Rectal smooth muscle tissue (tissue), 1 donor: Measurements from ENCODE around the gene PHACTR1.
"Not testable (repeated sequence)": the region's sequence is repeated elsewhere in the genome, so short reads cannot be mapped to it uniquely, and the experiment has no call there.

Experiments used
- H3K27ac ChIP-seq: one replicate; pipeline ENCODE4 v1.7.0; 2013; ENCODE audit warnings: low read depth, low read length, inconsistent platforms
- H3K27me3 ChIP-seq: one replicate; pipeline ENCODE4 v1.7.0; 2013; ENCODE audit warnings: low read length; ENCODE audit not compliant: control insufficient read depth, insufficient read depth
- H3K36me3 ChIP-seq: one replicate; pipeline ENCODE4 v1.7.0; 2013; ENCODE audit warnings: low read length; ENCODE audit not compliant: control insufficient read depth, insufficient read depth
- H3K4me1 ChIP-seq: one replicate; pipeline ENCODE4 v1.7.0; 2013; ENCODE audit warnings: low read length; ENCODE audit not compliant: control insufficient read depth, insufficient read depth
- H3K4me3 ChIP-seq: one replicate; pipeline ENCODE4 v1.7.0; 2013; ENCODE audit warnings: low read length
- H3K9ac ChIP-seq: one replicate; pipeline ENCODE4 v1.7.0; 2013; ENCODE audit warnings: low read length

PHACTR1 gene

DNA sequence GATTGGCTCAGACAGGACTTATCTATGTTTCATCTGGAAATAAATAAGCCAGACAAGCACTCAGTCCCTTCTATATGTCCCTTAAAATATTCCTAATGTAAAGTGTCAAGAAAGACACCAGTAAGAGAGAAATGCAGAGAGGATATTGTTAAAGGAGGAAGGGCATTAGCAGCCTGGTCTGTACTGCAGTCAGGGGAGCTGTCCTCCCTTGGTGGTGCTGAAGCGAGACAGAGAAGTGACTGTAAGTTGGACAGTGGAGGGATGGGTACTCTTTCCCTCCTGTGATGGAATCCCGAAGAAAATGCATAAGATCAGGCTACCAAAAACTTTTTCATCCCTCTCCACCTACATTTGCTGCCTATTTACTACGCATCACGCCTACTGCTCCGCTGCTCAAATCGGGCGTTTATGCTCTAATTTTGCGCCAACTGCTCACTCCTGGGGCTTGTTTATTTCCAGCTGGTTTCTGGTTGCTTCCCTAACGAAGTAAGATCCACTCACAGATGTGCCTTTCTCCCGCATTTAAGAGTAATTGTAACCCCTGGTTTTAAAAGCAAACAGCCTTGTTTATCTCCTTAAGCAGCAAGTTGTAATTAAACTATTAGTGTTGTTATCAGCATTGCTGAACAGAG, 35.2 kb downstream of the PHACTR1 start:
- Histone ChIP-seq H3K27ac (no peak overlapping the region), H3K4me1 (no peaks in the 10 kb centered on the region), H3K4me3 (no peak overlapping the region), H3K36me3 (no peaks in the 10 kb centered on the region), H3K9ac (no peak overlapping the region), H3K27me3 (peaks cover 7% of the 10 kb centered on the region)

DNA sequence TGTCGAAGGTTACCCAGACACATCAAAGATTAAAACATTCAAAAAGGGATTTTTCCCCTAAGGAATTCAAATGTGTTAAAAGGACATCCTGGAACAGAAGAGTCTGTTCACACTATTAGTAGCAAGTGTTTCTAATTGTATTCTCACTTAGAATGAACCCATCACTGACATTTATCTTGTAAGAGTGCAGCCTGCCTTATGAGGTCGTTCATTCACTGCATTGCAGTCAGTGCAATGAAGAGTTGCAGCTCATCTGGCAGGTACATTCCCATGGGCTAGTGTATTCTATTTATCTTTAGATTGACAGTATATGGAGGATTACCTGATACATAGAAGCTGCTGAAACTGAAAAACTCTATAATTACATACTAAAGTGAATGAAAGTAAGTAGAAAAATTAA, 36.5 kb downstream of the PHACTR1 start:
- H3K27me3 ChIP-seq: peaks cover 7% of the 10 kb centered on the region
- H3K27ac ChIP-seq: no peak overlapping the region
- no peak overlapping the region for H3K9ac ChIP-seq
- no peak overlapping the region for H3K4me3 ChIP-seq
- H3K4me1 ChIP-seq: no peaks in the 10 kb centered on the region
- H3K36me3 ChIP-seq: no peaks in the 10 kb centered on the region

DNA sequence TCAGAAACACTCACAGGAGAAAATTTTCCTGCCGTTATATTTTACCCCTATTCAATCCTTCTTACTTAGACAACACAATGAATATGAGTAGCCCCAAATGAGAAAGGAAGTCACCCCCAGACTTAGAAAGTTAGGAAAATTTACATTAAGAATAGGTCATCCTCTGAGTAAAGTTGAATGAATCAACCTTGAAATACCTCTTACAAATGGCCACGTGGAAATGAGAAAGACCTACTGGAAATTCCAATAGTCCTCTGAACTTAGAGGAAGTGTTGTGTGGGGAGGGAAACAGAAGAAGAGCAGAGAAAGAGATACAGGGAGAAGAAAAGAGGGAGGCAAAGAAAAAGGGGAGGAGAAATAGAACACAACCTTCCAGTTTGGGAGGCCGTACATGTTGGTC, 43.7 kb downstream of the PHACTR1 start:
- H3K9ac ChIP-seq: no peak overlapping the region
- no peaks in the 10 kb centered on the region for H3K27me3 ChIP-seq
- H3K27ac ChIP-seq: no peak overlapping the region
- H3K4me3 ChIP-seq: no peak overlapping the region
- H3K36me3 ChIP-seq: no peaks in the 10 kb centered on the region
- H3K4me1 ChIP-seq: no peaks in the 10 kb centered on the region

DNA sequence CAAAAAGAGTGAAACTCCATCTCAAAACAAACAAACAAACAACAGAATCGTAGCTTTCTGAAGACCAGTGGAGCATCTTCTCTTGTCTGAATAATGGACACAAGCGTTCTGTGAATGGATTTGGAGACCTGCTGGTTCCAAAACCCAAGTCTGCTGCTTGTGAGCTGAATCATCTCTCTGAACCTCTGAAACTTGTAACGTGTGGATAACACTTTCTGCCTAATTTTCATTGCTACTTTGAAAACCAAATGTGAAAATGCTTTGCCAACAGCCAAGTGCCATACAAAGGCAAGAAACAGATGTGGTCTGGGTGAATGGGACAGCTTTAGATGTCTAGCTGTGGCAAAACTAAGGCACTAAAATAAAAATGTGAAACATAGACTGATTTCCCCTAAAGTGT, 44.3 kb downstream of the PHACTR1 start:
- Histone ChIP-seq H3K9ac (no peak overlapping the region), H3K4me3 (no peak overlapping the region), H3K27ac (no peak overlapping the region), H3K36me3 (no peaks in the 10 kb centered on the region), H3K27me3 (no peaks in the 10 kb centered on the region), H3K4me1 (no peaks in the 10 kb centered on the region)

DNA sequence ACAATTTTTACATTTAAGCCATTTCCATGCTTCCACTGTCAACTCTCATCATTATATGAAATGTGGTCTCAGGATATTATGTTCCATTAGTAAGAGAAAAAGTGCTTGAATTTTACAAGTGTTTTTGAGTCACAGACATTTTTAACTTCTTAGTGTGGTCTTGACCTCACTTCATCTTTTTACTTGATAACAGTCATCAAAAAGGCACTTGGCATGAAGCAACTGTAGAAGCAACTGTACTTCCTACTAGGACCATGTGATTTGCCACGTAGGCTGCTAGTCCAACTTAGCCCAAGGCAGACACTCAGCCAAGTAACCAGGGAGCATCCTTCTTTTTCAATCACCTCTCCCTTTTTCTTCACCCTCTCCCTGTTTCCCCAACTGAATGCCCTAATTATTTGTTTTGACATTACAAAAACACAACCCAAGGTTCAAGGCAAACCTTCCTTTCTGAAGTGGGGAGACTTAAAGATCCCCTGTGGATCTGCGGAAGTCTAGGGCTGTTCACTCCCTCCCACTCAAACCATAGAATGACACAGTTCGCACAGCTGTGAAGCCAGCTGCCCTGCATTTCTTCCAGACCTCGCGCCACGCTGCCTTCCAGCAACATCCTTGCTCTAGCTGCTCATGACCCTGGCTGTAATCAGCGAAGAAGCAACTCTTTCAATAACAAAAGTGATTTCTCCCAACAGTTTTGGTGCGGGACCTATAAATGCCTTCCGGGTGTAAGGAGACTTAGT, 45.0 kb downstream of the PHACTR1 start:
- Histone ChIP-seq H3K27me3 (no peaks in the 10 kb centered on the region), H3K27ac (no peak overlapping the region), H3K4me3 (no peak overlapping the region), H3K4me1 (no peaks in the 10 kb centered on the region), H3K9ac (no peak overlapping the region), H3K36me3 (no peaks in the 10 kb centered on the region)

DNA sequence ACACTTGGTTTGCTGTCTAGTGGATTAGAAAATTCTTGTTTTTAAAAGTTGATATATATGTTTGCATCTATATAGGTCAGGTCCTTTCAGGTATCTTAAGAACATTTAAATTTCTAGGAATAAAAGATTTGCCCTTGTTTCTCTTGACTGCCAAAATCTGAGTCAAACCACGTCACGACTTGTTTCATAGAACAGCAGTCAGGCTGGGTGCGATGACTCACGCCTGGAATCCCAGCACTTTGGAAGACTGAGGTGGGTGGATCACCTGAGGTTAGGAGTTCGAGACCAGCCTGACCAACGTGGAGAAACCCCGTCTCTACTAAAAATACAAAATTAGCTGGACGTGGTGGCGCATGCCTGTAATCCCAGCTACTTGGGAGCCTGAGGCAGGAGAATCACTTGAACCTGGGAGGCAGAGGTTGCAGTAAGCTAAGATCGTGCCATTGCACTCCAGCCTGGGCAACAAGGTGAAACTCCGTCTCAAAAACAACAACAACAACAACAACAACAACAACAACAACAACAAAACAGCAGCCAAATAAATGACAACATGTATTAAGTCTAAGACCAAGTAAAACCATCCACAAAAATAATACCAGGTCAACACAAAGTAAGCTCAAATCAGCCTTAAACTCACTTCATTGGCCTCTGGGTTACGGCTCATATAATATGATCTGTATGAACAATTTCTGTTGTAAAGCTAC, 46.3 kb downstream of the PHACTR1 start:
- H3K27me3 ChIP-seq, H3K36me3 ChIP-seq, H3K4me1 ChIP-seq, H3K4me3 ChIP-seq, H3K9ac ChIP-seq, H3K27ac ChIP-seq: not testable (repeated sequence)

DNA sequence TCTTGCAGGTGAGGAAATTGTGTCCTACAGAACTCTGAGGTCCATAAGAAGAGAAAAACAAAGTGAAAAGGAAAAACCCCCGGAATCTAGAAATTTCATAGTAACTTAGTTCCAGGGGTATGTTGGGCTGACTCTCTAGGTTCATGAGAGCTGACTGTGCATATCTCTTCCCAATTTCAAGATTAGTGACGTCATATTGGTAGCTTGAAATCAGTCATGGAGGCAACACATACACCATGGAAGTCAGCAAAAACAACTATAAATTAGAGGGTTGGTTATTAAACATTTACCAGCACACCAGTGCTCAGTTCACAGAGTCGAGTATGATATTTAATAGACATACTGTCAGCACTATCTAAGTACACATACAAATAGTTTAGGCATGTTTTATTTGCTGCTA, 49.8 kb downstream of the PHACTR1 start:
- H3K4me3 ChIP-seq: no peak overlapping the region
- no peak overlapping the region for H3K9ac ChIP-seq
- H3K27ac ChIP-seq: no peak overlapping the region
- H3K4me1 ChIP-seq: no peaks in the 10 kb centered on the region
- H3K36me3 ChIP-seq: no peaks in the 10 kb centered on the region
- H3K27me3 ChIP-seq: no peaks in the 10 kb centered on the region

DNA sequence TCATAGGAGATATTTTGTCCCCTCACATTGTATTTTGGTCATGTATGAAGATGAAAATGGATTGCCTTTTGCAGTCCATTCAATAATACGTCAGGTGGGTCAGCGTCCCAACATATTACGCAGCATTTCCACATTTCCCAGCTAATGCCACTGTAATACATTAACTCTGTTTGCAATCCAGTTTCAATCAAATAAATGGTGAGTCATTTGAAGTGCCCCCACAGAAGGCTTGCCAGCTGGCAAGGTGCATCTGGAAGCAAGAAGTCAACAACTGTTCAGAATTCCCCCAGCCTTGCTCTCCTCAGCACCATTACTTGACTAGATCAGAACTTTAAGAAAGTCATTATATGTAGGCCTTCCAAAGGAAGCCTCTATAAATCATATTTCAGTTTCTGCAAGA, 50.4 kb downstream of the PHACTR1 start:
- H3K4me1 ChIP-seq: no peaks in the 10 kb centered on the region
- no peak overlapping the region for H3K9ac ChIP-seq
- no peak overlapping the region for H3K27ac ChIP-seq
- H3K36me3 ChIP-seq: no peaks in the 10 kb centered on the region
- no peak overlapping the region for H3K4me3 ChIP-seq
- H3K27me3 ChIP-seq: no peaks in the 10 kb centered on the region

DNA sequence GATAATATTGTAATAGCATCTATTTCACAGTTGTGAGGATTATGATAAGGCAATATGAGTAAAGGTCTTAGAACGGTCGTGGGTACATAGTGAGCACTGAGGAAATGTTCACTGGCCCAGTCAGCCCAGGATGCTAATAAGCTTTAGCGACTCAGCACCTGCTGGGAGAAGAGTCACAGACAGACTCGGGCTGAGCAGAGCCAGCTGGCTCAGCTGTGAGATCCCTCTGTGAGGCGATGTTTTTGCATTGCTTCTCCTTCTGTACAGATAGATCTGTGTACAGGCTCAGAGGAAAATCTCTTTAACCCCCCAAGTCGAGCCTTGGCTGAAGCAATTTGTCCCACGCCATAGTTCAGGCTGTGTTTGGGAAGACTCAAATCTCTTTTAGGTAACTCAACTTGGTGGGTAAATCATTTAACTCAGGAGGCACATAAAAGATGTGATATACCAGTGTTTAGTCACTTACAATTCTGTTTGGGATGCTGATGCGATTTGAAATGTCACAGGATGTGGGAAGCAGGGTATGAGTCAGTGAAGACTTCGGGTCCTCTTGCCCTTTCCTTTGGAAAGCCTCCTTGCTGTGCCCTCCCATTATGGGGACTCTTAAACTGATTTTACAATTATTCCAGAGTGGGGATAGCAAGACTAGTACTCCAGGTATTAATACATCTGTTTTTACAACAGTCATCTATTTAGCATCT, 53.1 kb downstream of the PHACTR1 start:
- Histone ChIP-seq H3K27me3 (no peaks in the 10 kb centered on the region), H3K4me3 (no peak overlapping the region), H3K4me1 (no peaks in the 10 kb centered on the region), H3K9ac (no peak overlapping the region), H3K36me3 (no peaks in the 10 kb centered on the region), H3K27ac (no peak overlapping the region)

DNA sequence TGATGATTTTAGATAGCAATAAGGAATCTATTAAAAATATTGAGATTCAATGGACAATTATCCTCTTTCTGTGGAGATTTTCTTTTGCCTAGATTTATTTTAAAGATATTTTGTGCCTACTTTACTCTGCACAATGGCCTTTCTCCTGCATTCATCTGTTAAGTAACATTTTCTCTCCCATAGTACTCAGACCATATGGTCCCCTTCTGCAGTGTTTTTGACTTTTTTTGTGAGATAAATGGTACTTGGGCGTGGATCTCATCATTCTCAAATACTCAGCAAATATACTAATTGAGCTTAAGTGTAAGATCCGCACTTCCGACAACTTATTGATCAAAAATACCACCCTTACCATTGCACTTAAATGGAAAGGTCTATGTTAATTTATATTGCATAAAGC, 55.8 kb downstream of the PHACTR1 start:
- H3K4me3 ChIP-seq: no peak overlapping the region
- H3K27me3 ChIP-seq: no peaks in the 10 kb centered on the region
- no peaks in the 10 kb centered on the region for H3K4me1 ChIP-seq
- no peak overlapping the region for H3K9ac ChIP-seq
- H3K36me3 ChIP-seq: no peaks in the 10 kb centered on the region
- no peak overlapping the region for H3K27ac ChIP-seq

DNA sequence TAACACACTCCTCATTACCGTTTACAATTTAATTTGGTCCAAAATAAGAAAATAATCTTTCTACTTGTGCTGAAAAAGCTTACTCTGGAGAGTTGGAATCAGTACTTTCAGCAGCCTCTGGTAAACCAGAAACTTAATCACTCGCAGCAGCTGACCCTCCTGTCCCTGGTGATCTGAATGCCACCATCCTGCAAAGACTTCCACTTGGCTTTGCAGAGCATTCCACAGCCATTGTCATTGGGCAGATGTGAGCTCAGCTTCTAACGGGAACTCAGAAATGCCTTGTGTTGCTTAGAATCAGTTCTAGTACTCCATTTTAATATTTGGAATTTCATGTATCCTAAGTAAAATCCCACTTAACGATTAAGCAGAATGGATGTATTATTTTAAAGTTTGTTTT, 59.7 kb downstream of the PHACTR1 start:
- Histone ChIP-seq H3K36me3 (no peaks in the 10 kb centered on the region), H3K9ac (no peak overlapping the region), H3K27me3 (no peaks in the 10 kb centered on the region), H3K4me1 (no peaks in the 10 kb centered on the region), H3K4me3 (no peak overlapping the region), H3K27ac (no peak overlapping the region)

DNA sequence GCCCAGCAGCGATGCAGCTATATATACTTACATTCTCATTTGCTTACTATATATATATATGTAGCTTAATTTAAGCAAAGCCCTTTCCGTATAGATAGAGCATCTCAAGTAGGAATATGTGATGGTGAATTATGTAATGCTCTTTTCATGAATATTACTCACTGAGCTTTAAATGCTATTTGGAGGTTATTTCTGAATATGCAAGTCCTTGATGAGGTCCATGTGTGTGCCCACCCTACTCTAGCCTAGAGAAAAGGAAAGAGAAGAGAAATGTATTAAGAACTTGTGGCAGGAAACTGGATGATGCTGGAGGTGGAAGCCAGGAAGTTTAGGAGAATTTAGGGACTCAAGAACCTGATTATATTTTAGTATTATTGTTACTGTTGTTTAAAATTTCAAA, 63.2 kb downstream of the PHACTR1 start:
- H3K36me3 ChIP-seq: no peaks in the 10 kb centered on the region
- no peak overlapping the region for H3K9ac ChIP-seq
- no peaks in the 10 kb centered on the region for H3K4me1 ChIP-seq
- H3K27me3 ChIP-seq: no peaks in the 10 kb centered on the region
- no peak overlapping the region for H3K27ac ChIP-seq
- H3K4me3 ChIP-seq: no peak overlapping the region
